ENCODE data around the gene AGPAT3.

Gene AGPAT3

GRCh38 chr21:43982489-43983078, 117.6 kb downstream of the AGPAT3 start:
- H3K36me3 ChIP-seq (ENCODE audit: insufficient read depth, low read length), result peaks cover 28% of the 10 kb centered on the region
- no peaks in the 10 kb centered on the region for H3K4me1 ChIP-seq (ENCODE audit: insufficient read depth, low read length)
- H3K4me3 ChIP-seq (ENCODE audit: low read depth in 1 of 2, low read length in 2 of 2), result no peak overlapping the region
- H3K9ac ChIP-seq (ENCODE audit: low read length), result no peak overlapping the region
- no peak overlapping the region for H3K27ac ChIP-seq (ENCODE audit: low read depth, low read length)
- H3K9me3 ChIP-seq (ENCODE audit: low read length), result no peaks in the 10 kb centered on the region
- no peaks in the 10 kb centered on the region for H3K27me3 ChIP-seq (ENCODE audit: control insufficient read depth in 1 of 2, insufficient read depth in 2 of 2, low read length in 2 of 2)

GRCh38 chr21:43983390-43983789, 118.4 kb downstream of the AGPAT3 start:
- no peak overlapping the region for H3K9ac ChIP-seq (ENCODE audit: low read length)
- H3K9me3 ChIP-seq (ENCODE audit: low read length), result no peaks in the 10 kb centered on the region
- no peak overlapping the region for H3K27ac ChIP-seq (ENCODE audit: low read depth, low read length)
- H3K4me3 ChIP-seq (ENCODE audit: low read depth in 1 of 2, low read length in 2 of 2), result no peak overlapping the region
- H3K27me3 ChIP-seq (ENCODE audit: control insufficient read depth in 1 of 2, insufficient read depth in 2 of 2, low read length in 2 of 2), result no peaks in the 10 kb centered on the region
- H3K36me3 ChIP-seq (ENCODE audit: insufficient read depth, low read length), result peaks cover 22% of the 10 kb centered on the region
- no peaks in the 10 kb centered on the region for H3K4me1 ChIP-seq (ENCODE audit: insufficient read depth, low read length)

GRCh38 chr21:43983860-43984420, 118.9 kb downstream of the AGPAT3 start:
- H3K9me3 ChIP-seq (ENCODE audit: low read length), result no peaks in the 10 kb centered on the region
- no peak overlapping the region for H3K4me3 ChIP-seq (ENCODE audit: low read depth in 1 of 2, low read length in 2 of 2)
- no peak overlapping the region for H3K9ac ChIP-seq (ENCODE audit: low read length)
- no peak overlapping the region for H3K27ac ChIP-seq (ENCODE audit: low read depth, low read length)
- H3K4me1 ChIP-seq (ENCODE audit: insufficient read depth, low read length), result no peaks in the 10 kb centered on the region
- H3K27me3 ChIP-seq (ENCODE audit: control insufficient read depth in 1 of 2, insufficient read depth in 2 of 2, low read length in 2 of 2), result no peaks in the 10 kb centered on the region
- peaks cover 20% of the 10 kb centered on the region for H3K36me3 ChIP-seq (ENCODE audit: insufficient read depth, low read length)

GRCh38 chr21:43984905-43985689, 120.1 kb downstream of the AGPAT3 start:
- Histone ChIP-seq H3K27me3 (ENCODE audit: control insufficient read depth in 1 of 2, insufficient read depth in 2 of 2, low read length in 2 of 2) (no peaks in the 10 kb centered on the region), H3K9me3 (ENCODE audit: low read length) (no peaks in the 10 kb centered on the region), H3K27ac (ENCODE audit: low read depth, low read length) (no peak overlapping the region), H3K9ac (ENCODE audit: low read length) (no peak overlapping the region), H3K4me1 (ENCODE audit: insufficient read depth, low read length) (no peaks in the 10 kb centered on the region), H3K36me3 (ENCODE audit: insufficient read depth, low read length) (peaks cover 13% of the 10 kb centered on the region), H3K4me3 (ENCODE audit: low read depth in 1 of 2, low read length in 2 of 2) (no peak overlapping the region)

GRCh38 chr21:43985690-43986251, 120.7 kb downstream of the AGPAT3 start:
- Histone ChIP-seq H3K4me1 (ENCODE audit: insufficient read depth, low read length) (no peaks in the 10 kb centered on the region), H3K9ac (ENCODE audit: low read length) (no peak overlapping the region), H3K27ac (ENCODE audit: low read depth, low read length) (no peak overlapping the region), H3K36me3 (ENCODE audit: insufficient read depth, low read length) (peaks cover 13% of the 10 kb centered on the region), H3K9me3 (ENCODE audit: low read length) (no peaks in the 10 kb centered on the region), H3K27me3 (ENCODE audit: control insufficient read depth in 1 of 2, insufficient read depth in 2 of 2, low read length in 2 of 2) (no peaks in the 10 kb centered on the region), H3K4me3 (ENCODE audit: low read depth in 1 of 2, low read length in 2 of 2) (no peak overlapping the region)

GRCh38 chr21:43986544-43987451, 121.8 kb downstream of the AGPAT3 start:
- no peak overlapping the region for H3K27ac ChIP-seq (ENCODE audit: low read depth, low read length)
- H3K9ac ChIP-seq (ENCODE audit: low read length), result no peak overlapping the region
- H3K27me3 ChIP-seq (ENCODE audit: control insufficient read depth in 1 of 2, insufficient read depth in 2 of 2, low read length in 2 of 2), result no peaks in the 10 kb centered on the region

GRCh38 chr21:43987509-43987908, 122.5 kb downstream of the AGPAT3 start:
- Histone ChIP-seq H3K27ac (ENCODE audit: low read depth, low read length) (no peak overlapping the region), H3K4me1 (ENCODE audit: insufficient read depth, low read length) (no peaks in the 10 kb centered on the region), H3K36me3 (ENCODE audit: insufficient read depth, low read length) (peaks cover 5% of the 10 kb centered on the region), H3K9ac (ENCODE audit: low read length) (no peak overlapping the region), H3K9me3 (ENCODE audit: low read length) (no peaks in the 10 kb centered on the region), H3K4me3 (ENCODE audit: low read depth in 1 of 2, low read length in 2 of 2) (no peak overlapping the region), H3K27me3 (ENCODE audit: control insufficient read depth in 1 of 2, insufficient read depth in 2 of 2, low read length in 2 of 2) (no peaks in the 10 kb centered on the region)

More at GRCh38 chr21:43986544-43987451, 121.8 kb downstream of the AGPAT3 start:
- Histone ChIP-seq H3K36me3 (ENCODE audit: insufficient read depth, low read length) (peaks cover 12% of the 10 kb centered on the region), H3K4me3 (ENCODE audit: low read depth in 1 of 2, low read length in 2 of 2) (no peak overlapping the region), H3K9me3 (ENCODE audit: low read length) (no peaks in the 10 kb centered on the region), H3K4me1 (ENCODE audit: insufficient read depth, low read length) (no peaks in the 10 kb centered on the region)

GRCh38 chr21:43988016-43988415, 123.0 kb downstream of the AGPAT3 start:
- Histone ChIP-seq H3K9me3 (ENCODE audit: low read length) (no peaks in the 10 kb centered on the region), H3K36me3 (ENCODE audit: insufficient read depth, low read length) (no peaks in the 10 kb centered on the region), H3K27ac (ENCODE audit: low read depth, low read length) (no peak overlapping the region), H3K4me1 (ENCODE audit: insufficient read depth, low read length) (no peaks in the 10 kb centered on the region), H3K4me3 (ENCODE audit: low read depth in 1 of 2, low read length in 2 of 2) (no peak overlapping the region), H3K27me3 (ENCODE audit: control insufficient read depth in 1 of 2, insufficient read depth in 2 of 2, low read length in 2 of 2) (no peaks in the 10 kb centered on the region), H3K9ac (ENCODE audit: low read length) (no peak overlapping the region)

- no peak overlapping the region for H3K9ac ChIP-seq (ENCODE audit: low read length)
- no peaks in the 10 kb centered on the region for H3K4me1 ChIP-seq (ENCODE audit: insufficient read depth, low read length)
- H3K36me3 ChIP-seq (ENCODE audit: insufficient read depth, low read length), result no peaks in the 10 kb centered on the region
- H3K27ac ChIP-seq (ENCODE audit: low read depth, low read length), result no peak overlapping the region
- no peaks in the 10 kb centered on the region for H3K9me3 ChIP-seq (ENCODE audit: low read length)
- H3K27me3 ChIP-seq (ENCODE audit: control insufficient read depth in 1 of 2, insufficient read depth in 2 of 2, low read length in 2 of 2), result no peaks in the 10 kb centered on the region
- H3K4me3 ChIP-seq (ENCODE audit: low read depth in 1 of 2, low read length in 2 of 2), result no peak overlapping the region
Observed at GRCh38 chr21:43988506-43989230, 123.6 kb downstream of the AGPAT3 start.

GRCh38 chr21:43989401-43989800, 124.4 kb downstream of the AGPAT3 start:
- Histone ChIP-seq H3K27me3 (ENCODE audit: control insufficient read depth in 1 of 2, insufficient read depth in 2 of 2, low read length in 2 of 2) (no peaks in the 10 kb centered on the region), H3K4me3 (ENCODE audit: low read depth in 1 of 2, low read length in 2 of 2) (no peak overlapping the region), H3K4me1 (ENCODE audit: insufficient read depth, low read length) (no peaks in the 10 kb centered on the region), H3K9ac (ENCODE audit: low read length) (no peak overlapping the region), H3K27ac (ENCODE audit: low read depth, low read length) (no peak overlapping the region), H3K36me3 (ENCODE audit: insufficient read depth, low read length) (no peaks in the 10 kb centered on the region), H3K9me3 (ENCODE audit: low read length) (no peaks in the 10 kb centered on the region)
